GM19395 (cell line): Measurements from ENCODE around the gene UEVLD.

Source experiments
- ATAC-seq: cut with Tn5 transposase; IDR thresholded peaks from one replicate; pipeline ENCODE4 v1.9.1; 2021; ENCODE audit warnings: mild to moderate bottlenecking, moderate library complexity; ENCODE audit not compliant: unreplicated experiment

The UEVLD gene

GRCh38 chr11:18502352-18502751, 86.2 kb downstream of the UEVLD start:
- ATAC-seq, result no peak

- ATAC-seq, result no peak
Measured at GRCh38 chr11:18501629-18502028, 86.9 kb downstream of the UEVLD start.

- ATAC-seq, result no peak
Measured at GRCh38 chr11:18498039-18498438, 90.5 kb downstream of the UEVLD start.

- no peak for ATAC-seq
Measured at GRCh38 chr11:18495703-18496102, 92.8 kb downstream of the UEVLD start.

GRCh38 chr11:18495271-18495670, 93.3 kb downstream of the UEVLD start:
- ATAC-seq, result no peak

GRCh38 chr11:18493310-18493709, 95.2 kb downstream of the UEVLD start:
- no peak for ATAC-seq

- no peak for ATAC-seq
Measured at GRCh38 chr11:18492888-18493287, 95.6 kb downstream of the UEVLD start.

GRCh38 chr11:18491924-18492323, 96.6 kb downstream of the UEVLD start:
- ATAC-seq, result no peak

- no peak for ATAC-seq
Measured at GRCh38 chr11:18490736-18491485, 97.6 kb downstream of the UEVLD start.

- ATAC-seq, result no peak
Measured at GRCh38 chr11:18490319-18490718, 98.2 kb downstream of the UEVLD start.

- no peak for ATAC-seq
Measured at GRCh38 chr11:18485913-18486528, 102.5 kb downstream of the UEVLD start.
